ENCODE measurements around the gene PHACTR4.
"Not testable (repeated sequence)": the region's sequence is repeated elsewhere in the genome, so short reads cannot be mapped to it uniquely, and the experiment has no call there.

The PHACTR4 gene

DNA sequence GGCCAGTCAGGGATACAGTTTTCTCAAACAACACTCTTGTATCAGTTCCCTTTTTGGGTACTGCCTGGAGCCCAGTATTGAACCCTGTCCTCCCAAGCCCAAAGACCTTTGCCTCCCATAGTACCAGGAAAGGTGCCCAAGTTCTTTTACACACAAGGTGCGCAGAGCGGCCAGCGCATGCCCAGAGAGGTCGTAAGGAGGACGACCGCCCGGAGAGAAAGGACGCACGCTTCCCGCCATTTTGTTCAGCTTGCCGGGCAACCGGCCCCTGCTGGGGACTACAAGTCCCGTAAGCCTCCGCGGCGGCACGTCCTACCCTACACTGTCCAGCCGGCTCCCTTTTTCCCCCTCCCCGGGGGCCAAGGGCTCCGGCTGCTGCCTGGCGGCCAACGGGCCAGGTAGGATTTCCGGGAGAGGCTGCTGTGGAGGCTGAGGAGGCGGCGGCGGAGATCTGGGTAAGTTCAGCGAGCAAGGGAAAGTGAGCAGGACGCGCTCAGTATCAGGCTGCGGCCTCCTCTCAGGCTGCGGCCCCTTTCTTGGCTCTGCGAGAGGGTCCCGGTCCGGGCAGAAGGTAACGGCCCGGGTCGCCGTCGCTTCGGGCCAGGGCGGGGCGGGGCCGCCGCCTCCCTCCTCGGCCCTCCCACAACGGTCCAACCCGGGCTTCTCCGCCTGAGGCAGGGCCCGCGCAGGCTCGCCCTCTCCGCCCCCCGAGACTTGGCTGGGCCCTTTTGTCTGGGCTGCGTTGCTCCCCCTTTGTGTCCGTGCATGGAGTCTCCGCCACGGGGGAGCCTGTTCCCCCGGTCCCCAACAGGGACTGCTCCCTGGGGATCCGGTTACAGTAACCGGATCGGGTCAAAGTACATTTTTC lies at the start of gene PHACTR4:
PHACTR4 (plus strand) TSS at position 370 of the 868 bp plus-strand sequence. CDS start 37,708 bp downstream, outside the sequence.
- DNase-seq, result peak; percentile 89

DNA sequence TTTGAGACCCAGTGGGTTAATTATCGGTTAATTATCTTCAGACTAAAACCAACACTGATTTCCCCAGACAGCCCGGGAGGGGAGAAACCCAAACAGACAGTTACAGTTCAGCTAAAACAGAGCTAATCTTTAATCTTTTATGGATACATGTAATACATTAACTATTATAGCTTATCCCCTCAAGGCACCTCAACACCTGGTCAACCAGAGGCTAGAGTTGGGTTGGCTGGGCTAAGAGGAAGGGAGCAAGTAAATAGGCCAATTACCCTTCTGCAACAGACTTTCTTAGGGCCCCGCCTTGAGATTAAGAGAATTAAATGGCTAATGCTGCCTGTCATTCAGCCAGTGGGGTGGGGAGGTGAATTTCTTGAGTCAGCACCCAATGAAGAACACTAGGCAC lies 47.3 kb upstream of the PHACTR4 start:
- no peak for DNase-seq

DNA sequence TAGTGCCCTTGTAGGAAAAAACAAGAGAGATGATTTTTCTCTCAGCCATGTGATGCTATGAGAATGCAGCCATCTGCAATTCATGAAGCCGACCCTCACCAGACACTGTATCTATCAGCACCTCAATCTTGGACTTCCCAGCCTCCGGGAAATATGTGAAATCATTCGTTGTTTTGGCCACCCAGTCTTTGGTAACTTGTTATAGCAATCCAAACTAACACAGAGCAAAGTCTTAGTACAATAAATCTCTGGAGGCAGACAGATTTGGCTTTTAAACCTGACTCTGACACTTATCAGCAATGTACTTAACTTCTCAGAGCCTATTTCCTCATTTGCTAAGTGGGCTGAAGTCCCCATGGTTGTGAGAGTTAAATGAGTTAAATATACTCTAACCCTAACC lies 45.8 kb upstream of the PHACTR4 start:
- no peak for DNase-seq

DNA sequence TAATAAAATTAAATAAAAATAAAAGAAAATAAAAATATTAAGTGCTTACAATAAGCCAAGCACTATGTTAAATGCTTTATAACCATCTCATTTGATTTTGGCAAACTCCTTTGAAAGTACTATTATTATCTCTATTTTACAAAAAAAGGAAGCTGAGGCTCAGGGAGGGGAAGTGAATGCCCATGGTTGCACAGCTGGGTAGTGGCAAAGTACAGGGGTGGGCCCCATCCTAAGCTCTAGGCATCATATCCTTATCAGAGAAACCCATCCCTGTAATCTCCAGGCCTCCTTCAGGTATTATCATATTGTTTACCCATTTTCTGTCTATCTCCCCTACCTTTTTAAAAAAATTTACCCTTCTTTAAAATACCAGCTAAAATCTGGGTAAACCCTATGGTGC lies 43.0 kb upstream of the PHACTR4 start:
- no peak for DNase-seq

DNA sequence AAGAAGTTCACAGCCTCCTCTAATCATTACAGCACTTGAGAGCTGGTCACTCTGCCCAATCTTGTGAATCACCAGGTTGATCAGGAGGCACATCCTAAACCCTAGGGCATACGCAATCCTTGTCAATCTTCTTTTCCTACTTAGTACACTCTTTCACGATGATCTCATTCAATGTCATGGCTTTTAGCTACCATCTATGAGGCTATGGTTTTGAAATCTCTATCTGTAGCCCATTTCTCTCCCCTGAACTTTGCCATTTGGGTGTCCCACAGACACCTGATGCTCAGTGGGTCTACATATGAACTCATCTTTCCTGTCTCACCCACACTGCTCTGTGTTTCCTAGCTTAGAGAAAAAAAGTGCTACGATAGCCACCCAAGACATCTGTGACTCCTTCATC lies 42.6 kb upstream of the PHACTR4 start:
- DNase-seq, result no peak

DNA sequence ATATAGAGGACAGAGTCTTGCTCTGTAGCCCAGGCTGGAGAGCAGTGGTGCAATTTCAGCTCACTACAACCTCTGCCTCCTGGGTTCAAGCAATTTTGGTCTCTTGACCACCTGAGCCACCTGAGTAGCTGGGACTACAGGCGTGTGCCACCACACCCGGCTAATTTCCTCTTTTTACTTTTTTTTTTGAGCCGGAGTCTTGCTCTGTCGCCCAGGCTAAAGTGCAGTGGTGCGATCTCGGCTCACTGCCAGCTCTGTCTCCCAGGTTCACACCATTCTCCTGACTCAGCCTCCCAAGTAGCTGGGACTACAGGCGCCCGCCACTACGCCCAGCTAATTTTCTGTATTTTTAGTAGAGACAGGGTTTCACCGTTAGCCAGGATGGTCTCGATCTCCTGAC lies 42.1 kb upstream of the PHACTR4 start:
- DNase-seq, result not testable (repeated sequence)

DNA sequence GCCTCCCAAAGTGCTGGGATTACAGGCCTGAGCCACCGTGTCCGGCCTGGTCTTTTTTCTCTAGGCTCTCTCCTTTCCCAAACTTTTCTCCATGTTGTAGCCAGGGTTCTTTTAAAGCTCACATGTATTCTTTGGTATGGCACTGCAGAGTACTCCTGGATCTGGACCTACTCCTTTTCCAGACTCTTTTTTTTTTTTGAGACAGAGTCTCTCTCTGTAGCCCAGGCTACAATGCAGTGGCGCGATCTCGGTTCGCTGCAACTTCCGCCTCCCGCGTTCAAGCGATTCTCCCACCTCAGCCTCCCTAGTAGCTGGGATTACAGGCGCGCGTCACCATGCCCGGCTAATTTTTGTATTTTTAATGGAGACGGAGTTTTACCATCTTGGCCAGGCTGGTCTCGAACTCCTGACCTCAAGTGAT lies 41.3 kb upstream of the PHACTR4 start:
- no peak for DNase-seq

DNA sequence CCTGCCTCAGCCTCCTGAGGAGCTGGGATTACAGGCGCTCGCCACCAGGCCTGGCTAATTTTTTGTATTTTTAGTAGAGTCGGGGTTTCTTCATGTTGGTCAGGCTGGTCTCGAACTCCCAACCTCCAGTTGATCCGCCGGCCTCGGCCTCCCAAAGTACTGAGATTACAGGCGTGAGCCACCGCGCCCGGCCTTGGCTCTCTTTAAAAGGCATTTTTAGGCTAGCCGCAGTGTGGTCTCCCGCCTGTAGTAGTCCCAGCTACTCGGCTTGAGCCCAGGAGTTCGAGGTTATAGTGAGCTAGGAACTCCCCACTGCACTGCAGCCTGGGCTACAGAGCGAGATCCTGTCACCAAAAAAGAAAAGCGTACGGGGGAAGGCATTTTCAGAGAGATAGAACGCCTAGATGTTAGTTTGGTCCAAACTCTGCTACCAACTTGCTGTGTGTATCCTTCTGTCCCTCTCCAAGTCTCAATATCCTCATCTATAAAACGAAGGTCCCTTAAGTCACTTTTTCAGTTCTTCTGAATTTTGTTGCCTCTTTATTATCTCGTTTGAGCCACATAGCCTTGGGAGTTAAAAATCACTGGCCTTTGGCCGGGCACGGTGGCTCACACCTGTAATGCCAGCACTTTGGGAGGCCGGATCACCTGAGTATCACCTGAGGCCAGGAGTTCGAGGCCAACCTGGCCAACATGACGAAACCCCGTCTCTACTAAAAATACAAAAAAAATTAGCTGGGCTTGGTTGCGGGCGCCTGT lies 40.0 kb upstream of the PHACTR4 start:
- DNase-seq, result no peak

DNA sequence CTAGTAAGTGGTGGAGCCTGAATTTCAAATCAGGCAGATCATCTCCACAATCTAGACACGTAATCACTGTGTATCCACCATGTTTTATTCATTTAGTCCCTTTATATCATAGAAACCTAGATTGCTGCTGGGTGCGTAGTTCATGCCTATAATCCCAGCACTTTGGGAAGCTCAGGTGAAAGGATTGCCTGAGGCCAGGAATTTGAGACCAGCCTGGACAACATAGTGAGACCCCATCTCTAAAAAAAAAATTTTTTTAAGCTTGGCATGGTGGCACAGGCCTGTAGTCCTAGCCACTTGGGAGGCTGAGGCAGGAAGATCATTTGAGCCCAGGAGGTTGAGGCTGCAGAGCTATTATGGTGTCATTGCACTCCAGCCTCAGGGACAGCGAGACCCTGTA lies 30.6 kb upstream of the PHACTR4 start:
- no peak for DNase-seq

DNA sequence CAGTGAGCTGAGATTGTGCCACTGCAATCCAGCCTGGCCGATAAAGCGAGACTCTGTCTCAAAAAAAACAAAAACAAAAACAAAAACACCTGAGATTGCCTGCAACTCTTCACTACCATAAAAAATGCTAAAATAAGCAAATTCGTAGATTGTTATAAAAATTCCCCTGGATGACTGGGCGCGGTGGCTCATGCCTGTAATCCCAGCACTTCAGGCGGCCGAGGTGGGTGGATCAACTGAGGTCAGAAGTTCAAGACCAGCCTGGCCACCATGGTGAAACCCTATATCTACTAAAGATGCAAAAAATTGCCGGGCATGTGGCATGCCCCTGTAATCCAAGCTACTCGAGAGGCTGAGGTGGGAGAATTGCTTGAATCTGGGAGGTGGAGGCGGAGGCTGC lies 30.0 kb upstream of the PHACTR4 start:
- DNase-seq, result no peak

DNA sequence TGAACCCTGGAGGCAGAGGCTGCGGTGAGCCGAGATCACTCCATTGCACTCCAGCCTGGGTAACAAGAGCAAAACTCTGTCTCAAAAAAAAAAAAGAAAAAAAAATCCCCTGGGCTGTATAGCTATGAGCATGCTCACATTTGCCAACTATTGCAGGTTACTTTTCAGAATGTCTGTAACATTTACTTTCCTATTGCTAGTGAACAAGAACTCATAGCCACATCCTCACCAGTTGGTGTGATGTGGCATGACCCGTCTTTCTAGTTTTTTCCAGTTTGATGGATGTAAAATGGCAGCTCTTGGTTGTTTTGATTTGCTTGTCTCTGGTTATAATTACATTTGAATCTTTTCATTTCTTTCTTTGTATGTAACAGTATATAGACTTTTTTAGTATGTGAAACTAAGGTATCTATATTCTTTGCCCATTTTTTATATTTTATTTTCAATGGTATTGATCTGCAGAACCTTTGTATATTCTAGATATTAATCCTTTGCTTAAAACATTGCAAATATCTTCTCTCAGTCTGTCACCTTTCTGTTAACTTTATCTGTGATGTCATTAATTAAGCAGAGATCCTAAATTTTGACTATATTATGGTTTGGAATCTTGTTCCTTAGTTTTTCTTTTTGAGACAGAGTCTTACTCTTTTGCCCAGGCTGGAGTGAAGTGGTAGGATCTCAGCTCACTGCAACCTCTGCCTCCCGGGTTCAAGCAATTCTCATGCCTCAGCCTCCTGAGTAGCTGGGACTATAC lies 29.1 kb upstream of the PHACTR4 start:
- DNase-seq, result no peak

DNA sequence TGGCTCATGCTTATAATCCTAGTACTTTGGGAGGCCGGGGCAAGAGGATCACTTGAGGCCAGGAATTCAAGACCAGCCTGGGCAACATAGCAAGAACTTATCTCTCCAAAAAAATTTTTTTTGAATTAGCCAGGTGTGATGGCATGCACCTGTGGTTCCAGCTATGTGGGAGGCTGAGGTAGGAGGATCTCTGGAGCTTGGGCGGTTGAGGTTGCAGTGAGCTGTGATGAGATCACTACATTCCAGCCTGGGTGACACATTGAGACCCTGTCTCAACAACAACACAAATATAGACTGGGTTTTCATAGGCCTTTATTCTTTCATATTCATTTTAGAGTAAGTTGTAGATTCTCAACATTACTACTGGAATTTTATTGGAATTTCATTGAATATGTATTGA lies 27.9 kb upstream of the PHACTR4 start:
- no peak for DNase-seq

DNA sequence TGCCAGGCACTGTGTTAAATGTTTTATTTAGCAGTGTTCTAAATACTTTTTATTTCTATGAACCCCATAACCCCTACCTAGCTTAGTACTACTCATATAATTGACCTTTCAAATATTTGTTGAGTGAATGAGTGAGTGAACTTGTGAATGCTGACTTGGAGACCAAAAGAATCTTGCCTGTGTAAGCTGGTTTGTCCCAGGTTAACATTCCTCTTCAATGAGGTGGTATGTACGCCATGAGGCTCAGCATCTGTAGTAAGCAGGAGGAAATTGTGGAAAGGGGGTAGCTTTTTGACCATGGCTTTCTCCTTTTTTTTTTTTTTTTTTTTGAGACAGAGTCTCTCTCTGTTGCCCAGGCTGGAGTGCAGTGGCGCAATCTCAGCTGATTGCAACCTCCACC lies 26.1 kb upstream of the PHACTR4 start:
- DNase-seq, result no peak

DNA sequence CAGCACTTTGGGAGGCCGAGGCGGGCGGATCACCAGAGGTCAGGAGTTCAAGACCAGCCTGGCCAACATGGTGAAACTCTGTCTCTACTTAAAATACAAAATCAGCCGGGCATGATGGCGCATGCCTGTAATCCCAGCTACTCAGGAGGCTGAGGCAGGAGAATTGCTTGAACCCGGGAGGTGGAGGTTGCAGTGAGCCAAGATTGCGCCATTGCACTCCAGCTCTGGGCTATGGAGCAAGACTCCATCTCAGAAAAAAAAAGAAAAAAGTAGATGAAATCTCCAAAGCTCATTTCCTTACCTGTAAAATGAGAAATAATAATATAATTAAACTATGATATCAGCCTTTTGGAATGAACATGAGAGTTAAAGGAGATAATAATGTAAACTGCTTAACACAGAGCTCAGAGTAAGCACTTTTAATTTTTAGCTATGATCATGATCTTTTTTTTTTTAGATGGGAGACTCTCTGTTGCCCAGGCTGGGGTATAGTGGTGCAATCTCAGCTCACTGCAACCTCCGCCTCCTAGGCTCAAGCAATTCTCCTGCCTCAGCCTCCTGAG lies 16.2 kb upstream of the PHACTR4 start:
- DNase-seq, result not testable (repeated sequence)

DNA sequence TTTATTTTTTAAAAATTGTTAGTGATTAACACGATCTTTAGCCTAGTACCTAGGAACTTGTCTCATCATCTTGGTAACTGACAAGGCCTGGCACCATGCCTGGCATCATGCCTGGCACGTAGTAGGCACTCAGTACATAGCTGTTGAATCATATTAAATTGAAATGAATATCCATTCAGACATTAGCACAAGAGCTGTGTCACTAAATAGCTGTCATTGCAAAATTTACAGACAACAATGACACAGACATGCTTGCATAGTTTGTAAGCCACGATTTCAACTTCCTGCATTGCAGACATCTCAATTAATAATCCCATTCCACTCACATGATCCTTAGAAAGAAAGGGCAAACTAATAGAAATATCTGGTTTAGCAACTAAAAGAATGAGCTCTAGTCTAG lies 15.4 kb upstream of the PHACTR4 start:
- no peak for DNase-seq

DNA sequence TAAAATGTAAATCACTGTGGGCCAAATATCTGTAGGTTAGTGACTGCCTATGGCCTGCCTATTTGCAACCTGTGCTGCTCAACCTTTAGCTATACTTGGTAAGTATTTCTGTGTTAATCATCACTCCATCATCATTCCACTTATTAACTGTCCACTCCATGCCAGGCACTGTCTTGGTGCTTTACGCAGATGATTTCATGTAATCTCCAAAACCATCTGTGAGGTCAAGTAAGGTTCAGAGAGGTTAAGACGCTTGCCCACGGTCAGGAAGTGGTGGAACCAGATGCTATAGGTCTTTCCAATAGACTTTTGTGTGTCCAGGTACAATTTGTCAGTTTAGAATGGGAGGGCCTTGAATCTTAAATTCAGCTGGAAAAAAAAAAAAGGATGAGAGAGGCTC lies 10.8 kb upstream of the PHACTR4 start:
- no peak for DNase-seq

DNA sequence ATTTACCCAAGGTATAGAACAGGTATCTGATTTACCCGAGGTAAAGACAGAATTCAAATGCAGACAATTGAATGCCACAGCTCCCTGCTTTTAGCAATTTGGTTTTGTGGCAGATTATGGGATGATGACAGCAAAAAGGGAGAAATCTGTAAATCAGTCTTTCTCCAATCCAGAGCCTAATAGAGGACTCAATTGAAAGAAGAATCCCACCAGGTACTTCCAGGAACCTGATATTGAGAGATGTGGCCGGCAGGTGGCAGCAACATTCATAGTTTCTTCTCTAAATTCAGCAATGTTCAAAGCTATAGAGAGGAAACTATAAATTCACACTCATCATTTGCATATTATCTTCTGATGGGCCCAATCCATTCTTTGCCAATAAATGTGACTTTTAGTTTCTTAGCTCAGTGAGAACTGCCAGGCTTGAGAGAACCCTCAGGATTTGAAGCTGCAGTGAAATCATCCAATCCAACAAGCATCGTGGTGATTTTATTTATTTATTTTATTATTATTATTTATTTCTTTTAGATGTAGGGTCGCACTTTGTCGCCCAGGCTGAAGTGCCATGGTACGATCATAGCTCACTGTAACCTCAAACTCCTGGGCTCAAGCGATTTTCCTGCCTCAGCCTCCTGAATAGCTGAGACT lies 9.8 kb upstream of the PHACTR4 start:
- DNase-seq, result peak; percentile 44

DNA sequence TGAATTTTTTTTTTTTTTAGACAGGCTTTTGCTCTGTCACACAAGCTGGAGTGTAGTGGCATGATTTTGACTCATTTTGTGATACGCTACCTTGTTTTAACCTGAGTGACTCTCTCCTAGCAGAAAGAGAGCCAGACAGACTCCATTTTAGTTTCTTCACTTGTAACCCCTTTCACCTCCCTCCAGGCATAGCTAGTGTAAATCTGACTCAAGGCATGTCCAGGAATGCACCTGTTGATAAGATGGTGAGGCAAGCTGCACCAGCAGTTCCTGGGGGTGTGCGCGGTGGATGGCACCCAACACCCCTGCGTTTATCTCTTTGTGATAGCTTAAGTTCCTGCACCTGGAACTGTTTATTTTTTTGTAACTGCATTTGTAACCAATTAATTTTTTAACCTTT lies 4.7 kb upstream of the PHACTR4 start:
- DNase-seq, result no peak

DNA sequence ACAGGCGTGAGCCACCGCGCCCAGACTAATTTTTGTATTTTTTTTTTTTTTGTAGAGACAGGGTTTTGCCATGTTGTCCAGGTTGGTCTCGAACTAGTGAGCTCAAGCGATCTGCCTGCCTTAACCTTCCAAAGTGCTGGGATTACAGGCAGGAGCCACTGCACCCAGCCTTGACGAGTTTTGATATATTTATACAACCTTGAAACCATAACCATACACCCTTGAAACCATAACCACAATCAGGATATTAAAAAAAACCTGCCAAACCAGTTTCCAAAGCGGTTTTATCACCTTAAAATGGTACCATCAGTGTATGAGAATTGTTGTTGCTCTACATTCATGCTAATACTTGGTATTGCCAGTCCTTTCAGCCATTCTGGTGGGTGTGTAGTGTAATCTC lies 3.7 kb upstream of the PHACTR4 start:
- no peak for DNase-seq

DNA sequence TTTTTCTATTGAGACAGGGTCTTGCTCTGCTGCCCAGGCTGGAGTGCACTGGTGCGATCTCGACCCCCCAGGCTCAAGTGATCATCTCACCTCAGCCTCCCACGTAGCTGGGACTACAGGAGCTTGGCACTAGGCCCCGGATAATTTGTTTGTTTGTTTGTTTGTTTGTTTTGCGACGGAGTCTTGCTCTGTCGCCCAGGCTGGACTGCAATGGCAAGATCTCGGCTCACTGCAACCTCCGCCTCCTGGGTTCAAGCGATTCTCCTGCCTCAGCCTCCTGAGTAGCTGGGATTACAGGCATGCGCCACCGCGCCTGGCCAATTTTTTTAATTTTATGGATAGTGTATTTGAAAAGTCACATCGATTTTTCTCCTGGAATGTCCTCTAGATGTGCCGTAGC lies 932 bp upstream of the PHACTR4 start:
- DNase-seq, result not testable (repeated sequence)

DNA sequence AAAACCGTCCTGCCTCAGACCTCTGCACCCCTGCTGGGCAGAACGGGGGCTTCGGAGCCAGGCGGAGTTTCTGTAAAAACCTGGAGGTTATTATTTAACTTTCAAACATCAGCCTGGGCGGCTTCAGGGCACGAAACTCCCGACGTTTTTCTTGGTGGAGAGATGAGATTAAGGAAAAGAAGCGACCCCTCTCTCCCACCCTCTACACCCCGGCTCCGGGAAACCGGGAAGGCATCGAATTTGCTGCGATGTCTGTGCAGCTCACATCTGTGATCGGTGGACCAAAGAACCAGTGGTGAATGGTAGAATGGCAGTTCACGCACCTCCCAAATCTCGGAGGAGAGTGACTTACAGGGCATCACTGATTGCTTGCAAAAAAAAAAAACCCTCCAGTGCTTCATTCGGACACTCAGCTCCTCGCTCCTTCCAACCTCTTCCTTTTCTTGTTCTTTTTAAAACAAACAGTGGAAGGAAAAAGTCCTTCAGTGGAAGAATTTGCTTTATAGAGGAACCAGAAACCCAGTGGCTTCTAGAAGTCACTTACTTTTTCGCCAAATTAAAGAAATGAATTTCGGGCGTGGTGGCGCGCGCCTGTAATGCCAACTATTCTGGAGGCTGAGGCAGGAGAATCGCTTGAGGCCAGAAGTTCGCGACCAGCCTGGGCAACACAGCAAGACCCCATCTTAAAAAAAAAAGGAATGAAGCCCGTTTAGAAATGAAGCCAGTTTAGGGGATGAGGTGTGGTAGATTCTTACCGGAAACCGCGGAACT lies 884 bp downstream of the PHACTR4 start:
- DNase-seq, result no peak

DNA sequence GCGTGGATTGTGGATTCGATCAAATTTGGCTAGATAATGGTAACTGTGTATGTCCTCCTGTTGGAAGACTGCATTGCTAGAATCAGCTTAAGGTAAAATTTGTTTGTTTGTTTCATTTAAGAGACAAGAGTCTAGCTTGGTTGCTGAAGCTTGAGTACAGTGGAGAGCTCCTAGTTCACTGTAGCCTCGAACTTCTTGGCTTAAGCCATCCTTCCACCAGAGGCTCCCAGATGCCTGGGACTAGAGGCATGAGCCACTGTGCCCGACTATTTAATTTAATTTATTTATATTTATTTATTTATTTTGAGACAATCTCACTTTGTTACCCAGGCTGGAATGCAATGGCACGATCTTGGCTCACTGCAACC lies 1.5 kb downstream of the PHACTR4 start:
- no peak for DNase-seq

All from GDM1 (cell line).